ENCODE results near the gene ZSCAN9.

Gene ZSCAN9

DNA sequence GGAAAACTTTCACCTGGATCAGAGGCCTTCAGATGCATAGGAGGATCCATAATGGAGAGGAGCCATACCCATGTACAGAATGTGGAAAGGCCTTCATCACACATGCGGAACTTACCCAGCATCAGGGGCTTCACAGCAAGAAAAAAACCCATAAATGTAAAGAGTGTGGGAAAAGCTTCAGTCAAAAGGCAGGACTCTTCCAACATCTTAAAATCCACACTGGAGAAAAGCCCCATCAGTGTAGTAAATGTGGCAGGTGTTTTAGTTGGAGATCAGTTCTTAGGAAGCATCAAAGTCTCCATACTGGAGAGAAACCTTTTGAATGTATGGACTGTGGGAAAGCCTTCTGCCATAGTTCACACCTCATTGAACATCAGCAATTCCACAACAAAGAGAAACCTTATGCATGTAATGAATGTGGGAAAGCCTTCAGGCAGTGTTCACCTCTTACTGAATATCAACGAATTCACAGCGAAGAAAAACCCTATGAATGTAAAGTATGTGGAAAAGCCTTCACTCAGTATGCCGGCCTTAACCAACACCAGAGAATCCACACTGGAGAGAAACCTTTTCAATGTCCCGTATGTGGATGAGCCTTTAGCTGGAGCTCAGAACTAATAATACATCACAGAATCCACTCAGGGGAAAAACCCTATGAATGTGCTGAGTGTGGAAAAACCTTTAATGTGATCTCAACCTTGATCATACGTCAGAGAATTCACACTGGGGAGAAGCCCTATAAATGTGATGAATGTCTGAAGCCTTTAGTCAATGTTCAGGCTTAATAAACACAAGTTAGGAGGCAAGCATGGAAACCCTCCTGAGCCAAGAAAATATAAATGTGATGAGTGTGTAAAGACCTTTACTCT, 36.7 kb upstream of the ZSCAN9 start:
- no peak overlapping the region for H3K4me3 ChIP-seq (ENCODE audit: low read length)
- H3K9ac ChIP-seq (ENCODE audit: low read length), result no peak overlapping the region
- no peak for TF ChIP-seq CTCF (IDR thresholded peaks at IDR 0.05; ENCODE audit: low read length)
- TF ChIP-seq EZH2phosphoT487 (IDR thresholded peaks at IDR 0.05; ENCODE audit: low read length), result no peak
- no peak for TF ChIP-seq EZH2 (optimal IDR thresholded peaks at IDR 0.05; ENCODE audit: low read depth, low read length)

DNA sequence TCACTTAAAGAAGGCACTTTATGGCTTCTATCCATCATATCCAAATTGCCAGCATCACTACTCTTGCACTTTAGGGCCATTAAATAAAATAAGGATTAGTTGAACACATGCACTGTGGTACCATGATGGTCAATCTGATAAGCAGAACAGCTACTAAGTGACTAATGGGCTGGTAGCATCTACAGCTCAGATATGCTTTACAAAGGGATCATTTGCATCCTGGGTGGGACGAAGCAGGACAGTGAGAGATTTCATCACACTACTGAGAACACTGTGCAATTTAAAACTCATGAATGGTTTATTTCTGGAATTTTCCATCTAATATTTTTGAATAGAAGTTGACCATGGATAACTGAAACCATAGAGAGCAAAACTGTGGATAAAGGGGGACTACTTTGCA, 25.1 kb upstream of the ZSCAN9 start:
- no peak overlapping the region for H2AFZ ChIP-seq (ENCODE audit: low read length)
- H3K9me3 ChIP-seq (replicated peaks; ENCODE audit: insufficient read depth, low read length), result no peaks in the 10 kb centered on the region
- no peaks in the 10 kb centered on the region for H3K36me3 ChIP-seq (replicated peaks; ENCODE audit: insufficient read depth, low read length)
- H3K4me1 ChIP-seq (ENCODE audit: low read length), result no peaks in the 10 kb centered on the region
- no peak overlapping the region for H3K9ac ChIP-seq (ENCODE audit: low read length)
- H3K9me2 ChIP-seq (replicated peaks; ENCODE audit: insufficient read depth, low read length), result no peaks in the 10 kb centered on the region
- H3K27me3 ChIP-seq (replicated peaks; ENCODE audit: insufficient read depth, low read length), result no peaks in the 10 kb centered on the region; the same call in 1 of the 2 replicates
- H4K20me1 ChIP-seq (ENCODE audit: insufficient read depth, low read length), result no peaks in the 10 kb centered on the region
- H3K27ac ChIP-seq (ENCODE audit: low read length), result no peak overlapping the region
- TF ChIP-seq CTCF (IDR thresholded peaks at IDR 0.05; ENCODE audit: low read length), result no peak
- TF ChIP-seq EZH2 (optimal IDR thresholded peaks at IDR 0.05; ENCODE audit: low read depth, low read length), result no peak
- TF ChIP-seq EZH2phosphoT487 (IDR thresholded peaks at IDR 0.05; ENCODE audit: low read length), result no peak
- H3F3A ChIP-seq (ENCODE audit: insufficient read depth, low read length), result no peaks in the 10 kb centered on the region
- no peaks in the 10 kb centered on the region for H3K79me2 ChIP-seq (ENCODE audit: low read length)
- no peak overlapping the region for H3K4me3 ChIP-seq (ENCODE audit: low read length)
- H3K4me2 ChIP-seq (ENCODE audit: low read depth, low read length), result no peak overlapping the region
- DNase-seq, result no peak

More for the DNA sequence above, 36.7 kb upstream of the ZSCAN9 start:
- Histone ChIP-seq H3K79me2 (ENCODE audit: low read length) (no peaks in the 10 kb centered on the region), H3K4me2 (ENCODE audit: low read depth, low read length) (no peak overlapping the region), H3F3A (ENCODE audit: insufficient read depth, low read length) (no peaks in the 10 kb centered on the region), H4K20me1 (ENCODE audit: insufficient read depth, low read length) (no peaks in the 10 kb centered on the region), H3K36me3 (replicated peaks; ENCODE audit: insufficient read depth, low read length) (no peaks in the 10 kb centered on the region), H3K27me3 (replicated peaks; ENCODE audit: insufficient read depth, low read length) (no peaks in the 10 kb centered on the region), H3K4me1 (ENCODE audit: low read length) (no peaks in the 10 kb centered on the region), H2AFZ (ENCODE audit: low read length) (no peak overlapping the region), H3K27ac (ENCODE audit: low read length) (no peak overlapping the region), H3K9me3 (replicated peaks; ENCODE audit: insufficient read depth, low read length) (no peaks in the 10 kb centered on the region; the same call in 1 of the 2 replicates), H3K9me2 (replicated peaks; ENCODE audit: insufficient read depth, low read length) (no peaks in the 10 kb centered on the region)
- no peak for DNase-seq

- no peak overlapping the region for H3K27ac ChIP-seq (ENCODE audit: low read length)
Observed at GRCh38 chr6:28203201-28203600, 21.9 kb upstream of the ZSCAN9 start.

More at GRCh38 chr6:28203201-28203600, 21.9 kb upstream of the ZSCAN9 start:
- H2AFZ ChIP-seq (ENCODE audit: low read length), result no peak overlapping the region
- H3K27me3 ChIP-seq (replicated peaks; ENCODE audit: insufficient read depth, low read length), result peaks cover 19% of the 10 kb centered on the region
- no peak overlapping the region for H3K4me2 ChIP-seq (ENCODE audit: low read depth, low read length)
- H3K9ac ChIP-seq (ENCODE audit: low read length), result no peak overlapping the region
- no peaks in the 10 kb centered on the region for H3F3A ChIP-seq (ENCODE audit: insufficient read depth, low read length)
- no peaks in the 10 kb centered on the region for H3K36me3 ChIP-seq (replicated peaks; ENCODE audit: insufficient read depth, low read length)
- peaks cover 2% of the 10 kb centered on the region; the same call in 1 of the 2 replicates for H3K4me1 ChIP-seq (ENCODE audit: low read length)
- H3K9me2 ChIP-seq (replicated peaks; ENCODE audit: insufficient read depth, low read length), result no peaks in the 10 kb centered on the region
- H4K20me1 ChIP-seq (ENCODE audit: insufficient read depth, low read length), result no peaks in the 10 kb centered on the region
- H3K4me3 ChIP-seq (ENCODE audit: low read length), result no peak overlapping the region
- no peak for DNase-seq
- TF ChIP-seq EZH2 (optimal IDR thresholded peaks at IDR 0.05; ENCODE audit: low read depth, low read length) (no peak), EZH2phosphoT487 (IDR thresholded peaks at IDR 0.05; ENCODE audit: low read length) (no peak), CTCF (IDR thresholded peaks at IDR 0.05; ENCODE audit: low read length) (no peak)
- H3K79me2 ChIP-seq (ENCODE audit: low read length), result no peaks in the 10 kb centered on the region
- no peaks in the 10 kb centered on the region for H3K9me3 ChIP-seq (replicated peaks; ENCODE audit: insufficient read depth, low read length)
